GM12878 (cell line): ENCODE results near the gene CDK17.

ENCODE experiments used
- GABPA ChIP-seq: IDR thresholded peaks from 2 replicates; pipeline ENCODE4 v1.6.1; 2014; ENCODE audit warnings: antibody characterized with exemption, low read depth, mild to moderate bottlenecking, inconsistent platforms
- KDM1A ChIP-seq: fragments of 200-600 bp; sonication (generic); IDR thresholded peaks from 2 replicates; pipeline ENCODE4 v1.6.1; 2016; ENCODE audit warnings: borderline replicate concordance
- STAT3 ChIP-seq: IDR thresholded peaks from 2 replicates; pipeline ENCODE4 v1.6.1; 2011; ENCODE audit warnings: low read depth, low read length, improper control_type of control experiment

DNA sequence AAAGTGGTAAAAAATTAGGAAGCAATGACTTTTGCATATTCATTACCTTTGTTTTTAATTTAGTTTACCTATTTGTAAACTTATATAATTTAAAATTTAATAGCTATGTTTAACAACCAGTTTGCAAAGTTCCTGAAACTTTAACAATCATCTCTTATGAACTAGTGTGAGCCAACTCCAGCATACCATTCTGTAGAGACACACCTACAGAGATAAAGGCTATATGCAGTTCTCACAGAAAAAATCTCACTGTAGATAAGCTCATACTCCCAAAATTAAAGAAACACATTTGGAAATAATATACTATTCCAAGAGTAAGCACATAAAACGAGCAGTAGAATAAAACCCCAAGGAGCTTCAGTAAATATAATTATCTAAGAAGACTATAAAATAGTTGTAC is 77.5 kb downstream of the CDK17 start:
- TF ChIP-seq KDM1A (no peak), STAT3 (no peak), GABPA (no peak)
